Keratinocyte (primary cell): Measurements from ENCODE around the gene PNPLA7. TPM values are rescaled to one million over a fixed set of nuclear protein-coding genes. Genes with fewer than 3 reads are reported as not detected.

Source experiments
- DNase-seq: peaks from one replicate; pipeline ENCODE4 v3.0.0-alpha.2; 2011; ENCODE audit warnings: low read depth, missing footprints, low spot score
- FAIRE-seq: peaks from 2 replicates; lab custom pipeline; 2011; peaks lifted over from hg19 to GRCh38; lab: Jason Lieb, UNC
- H2AFZ ChIP-seq: 2 replicates; pipeline ENCODE4 v1.6.0; 2012; ENCODE audit warnings: low read length, control low read depth, inconsistent platforms; ENCODE audit not compliant: control insufficient read depth
- H3K27ac ChIP-seq: 2 replicates; pipeline ENCODE4 v1.5.1; 2011; ENCODE audit warnings: low read length; ENCODE audit not compliant: control insufficient read depth, insufficient read depth
- H3K27me3 ChIP-seq: 3 replicates; pipeline ENCODE4 v1.6.0; 2011; ENCODE audit warnings: low read length; ENCODE audit not compliant: control insufficient read depth, insufficient read depth; ENCODE audit errors: extremely low read depth
- H3K36me3 ChIP-seq, 2 experiments: 2 replicates in 1 of 2; 3 replicates in 1 of 2; pipeline ENCODE4 v1.5.1; 2011; ENCODE audit warnings: low read length in 2 of 2, mild to moderate bottlenecking in 1 of 2; ENCODE audit not compliant: control insufficient read depth in 2 of 2, insufficient read depth in 2 of 2; ENCODE audit errors: extremely low read depth in 1 of 2
- H3K4me1 ChIP-seq: 3 replicates; pipeline ENCODE4 v1.5.1; 2011; ENCODE audit warnings: low read length; ENCODE audit not compliant: control insufficient read depth, insufficient read depth; ENCODE audit errors: extremely low read depth
- H3K4me2 ChIP-seq: 3 replicates; pipeline ENCODE4 v1.6.0; 2011; ENCODE audit warnings: low read depth, low read length; ENCODE audit not compliant: control insufficient read depth, insufficient read depth; ENCODE audit errors: extremely low read depth
- H3K4me3 ChIP-seq, 3 experiments: fragments of 200-600 bp in 1 of 3; sonication (generic) in 1 of 3; 2 replicates in 2 of 3; 3 replicates in 1 of 3; pipeline ENCODE4 v1.5.1; 2011 to 2016; ENCODE audit warnings: low read length in 3 of 3, mild to moderate bottlenecking in 3 of 3, control low read depth in 2 of 3, inconsistent platforms in 1 of 3, low read depth in 1 of 3, mixed read lengths in 1 of 3, mixed run types in 1 of 3, moderate library complexity in 1 of 3; ENCODE audit not compliant: control insufficient read depth in 2 of 3, insufficient read depth in 2 of 3; ENCODE audit errors: extremely low read depth in 1 of 3
- H3K79me2 ChIP-seq: 2 replicates; pipeline ENCODE4 v1.6.0; 2012; ENCODE audit warnings: low read length; ENCODE audit not compliant: control insufficient read depth, insufficient read depth
- H3K9ac ChIP-seq: 3 replicates; pipeline ENCODE4 v1.6.0; 2011; ENCODE audit warnings: low read length; ENCODE audit not compliant: control insufficient read depth, insufficient read depth; ENCODE audit errors: extremely low read depth
- H3K9me1 ChIP-seq: 3 replicates; pipeline ENCODE4 v1.6.0; 2011; ENCODE audit warnings: low read length; ENCODE audit not compliant: control insufficient read depth, insufficient read depth; ENCODE audit errors: extremely low read depth
- H3K9me3 ChIP-seq: 2 replicates; pipeline ENCODE4 v1.5.1; 2012; ENCODE audit warnings: low read depth, low read length; ENCODE audit not compliant: control insufficient read depth
- H4K20me1 ChIP-seq: 3 replicates; pipeline ENCODE4 v1.6.0; 2011; ENCODE audit warnings: low read length; ENCODE audit not compliant: control insufficient read depth, insufficient read depth; ENCODE audit errors: extremely low read depth
- EZH2 ChIP-seq: IDR thresholded peaks from one replicate; pipeline ENCODE4 v1.6.1; 2012; ENCODE audit warnings: inconsistent platforms, mild to moderate bottlenecking, low read length, moderate library complexity
- dilution Hi-C: fragments of 300-500 bp; cut with MboI; formaldehyde crosslinking; loops from one replicate; pipeline ENCODE4 v1.7.0; 2020; ENCODE audit warnings: low sequenced_read_pairs; ENCODE audit not compliant: extremely low pct_ligation_motif_present
- polyA plus RNA-seq, 5 experiments: library from polyadenylated mRNA; depleted of rRNA in 3 of 5; stranded (reverse) in 3 of 5; stranded (forward) in 1 of 5; unstranded in 1 of 5; fragments of >200 nt; gene quantifications; 1 replicate in 1 of 5; 2 replicates in 3 of 5; 3 replicates in 1 of 5; pipeline versions ENCODE4 v1.2.1 to v1.2.3, GENCODE V29; 2011 to 2012; ENCODE audit warnings: missing spikeins in 2 of 5, low read depth in 1 of 5, low replicate concordance in 1 of 5
- TF ChIP-seq, protein P1 (sequence below), 3 experiments: IDR thresholded peaks in 1 of 3; conservative IDR thresholded peaks in 1 of 3; optimal IDR thresholded peaks in 1 of 3; 2 replicates in 2 of 3; 3 replicates in 1 of 3; pipeline versions ENCODE3 to v1.5.1; 2011; ENCODE audit warnings: low read length in 3 of 3, mild to moderate bottlenecking in 3 of 3, moderate library complexity in 2 of 3, control low read depth in 1 of 3, inconsistent platforms in 1 of 3; ENCODE audit not compliant: insufficient read depth in 2 of 3; ENCODE audit errors: extremely low read depth in 1 of 3

PNPLA7 gene
- polyA plus RNA-seq, 1 donor (not counting 4 experiments of a cell fraction or from before 2014, with no cell fraction given), result 0.34 TPM

DNA sequence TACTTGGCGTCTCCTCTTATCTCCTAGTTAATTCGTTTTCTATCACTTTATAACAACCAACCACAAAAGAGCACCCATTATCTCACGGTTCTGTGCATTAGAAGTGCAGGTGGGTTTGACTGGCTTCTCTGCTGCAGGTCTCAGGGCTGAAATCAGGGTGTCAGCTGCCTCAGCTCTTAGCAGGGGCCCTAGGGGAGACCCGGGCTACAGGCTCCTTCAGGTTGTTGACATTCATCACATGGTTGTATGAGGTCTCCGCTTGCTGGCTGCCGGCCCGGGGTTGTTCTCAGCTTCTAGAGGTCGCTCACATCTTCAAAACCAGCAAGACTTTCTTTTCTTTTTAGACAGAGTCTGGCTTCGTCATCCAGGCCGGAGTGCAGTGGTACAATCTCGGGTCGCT lies 43.0 kb upstream of the PNPLA7 start:
- no peak overlapping the region for H3K9ac ChIP-seq
- peaks cover 5% of the 10 kb centered on the region for H4K20me1 ChIP-seq
- H2AFZ ChIP-seq, result no peak overlapping the region
- peaks cover 13% of the 10 kb centered on the region for H3K4me1 ChIP-seq
- TF ChIP-seq, protein P1, sequence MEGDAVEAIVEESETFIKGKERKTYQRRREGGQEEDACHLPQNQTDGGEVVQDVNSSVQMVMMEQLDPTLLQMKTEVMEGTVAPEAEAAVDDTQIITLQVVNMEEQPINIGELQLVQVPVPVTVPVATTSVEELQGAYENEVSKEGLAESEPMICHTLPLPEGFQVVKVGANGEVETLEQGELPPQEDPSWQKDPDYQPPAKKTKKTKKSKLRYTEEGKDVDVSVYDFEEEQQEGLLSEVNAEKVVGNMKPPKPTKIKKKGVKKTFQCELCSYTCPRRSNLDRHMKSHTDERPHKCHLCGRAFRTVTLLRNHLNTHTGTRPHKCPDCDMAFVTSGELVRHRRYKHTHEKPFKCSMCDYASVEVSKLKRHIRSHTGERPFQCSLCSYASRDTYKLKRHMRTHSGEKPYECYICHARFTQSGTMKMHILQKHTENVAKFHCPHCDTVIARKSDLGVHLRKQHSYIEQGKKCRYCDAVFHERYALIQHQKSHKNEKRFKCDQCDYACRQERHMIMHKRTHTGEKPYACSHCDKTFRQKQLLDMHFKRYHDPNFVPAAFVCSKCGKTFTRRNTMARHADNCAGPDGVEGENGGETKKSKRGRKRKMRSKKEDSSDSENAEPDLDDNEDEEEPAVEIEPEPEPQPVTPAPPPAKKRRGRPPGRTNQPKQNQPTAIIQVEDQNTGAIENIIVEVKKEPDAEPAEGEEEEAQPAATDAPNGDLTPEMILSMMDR (optimal IDR thresholded peaks at IDR 0.05 in 1 of 3, IDR thresholded peaks at IDR 0.05 in 1 of 3, conservative IDR thresholded peaks at IDR 0.05 in 1 of 3; ENCODE audit: extremely low read depth in 1 of 3, insufficient read depth in 2 of 3, low read length in 3 of 3), result no peak
- no peak for TF ChIP-seq EZH2
- H3K4me2 ChIP-seq, result no peak overlapping the region
- no peaks in the 10 kb centered on the region for H3K9me1 ChIP-seq
- DNase-seq, result no peak
- no peak for FAIRE-seq
- H3K27me3 ChIP-seq, result no peaks in the 10 kb centered on the region
- no peak overlapping the region for H3K27ac ChIP-seq
- H3K9me3 ChIP-seq, result no peaks in the 10 kb centered on the region
- peaks cover 1 to 5% of the 10 kb centered on the region in 2 experiments for H3K36me3 ChIP-seq
- dilution Hi-C loops, result no loop called here
- H3K4me3 ChIP-seq, result no peak overlapping the region
- H3K79me2 ChIP-seq, result peaks cover 20% of the 10 kb centered on the region

DNA sequence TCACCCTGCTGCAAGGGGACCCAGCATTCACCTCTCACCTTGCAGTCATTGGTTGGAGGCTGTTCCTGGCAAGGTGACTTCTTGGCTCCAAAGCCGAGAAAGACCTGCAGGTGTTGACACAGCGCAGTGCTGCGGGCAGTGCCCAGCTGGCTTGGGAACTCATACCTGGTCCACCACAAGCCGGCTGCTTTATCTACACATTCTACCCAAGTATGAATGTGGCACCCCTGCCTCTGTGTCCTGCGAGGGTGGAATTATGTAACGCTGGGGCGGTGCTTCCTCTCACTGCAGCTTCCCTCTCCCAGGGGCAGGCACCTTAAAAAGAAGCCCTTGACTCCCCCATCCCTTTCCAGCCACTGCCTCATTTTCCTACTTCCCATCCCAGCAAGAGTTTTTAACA lies 42.6 kb upstream of the PNPLA7 start:
- Histone ChIP-seq H3K9ac (no peak overlapping the region), H3K4me1 (peaks cover 13% of the 10 kb centered on the region), H2AFZ (no peak overlapping the region), H3K79me2 (peaks cover 24% of the 10 kb centered on the region), H3K36me3 (peaks cover 5 to 9% of the 10 kb centered on the region in 2 experiments), H3K27ac (no peak overlapping the region), H3K9me3 (no peaks in the 10 kb centered on the region), H3K4me3 (no peak overlapping the region), H3K27me3 (no peaks in the 10 kb centered on the region), H4K20me1 (peaks cover 5% of the 10 kb centered on the region), H3K4me2 (no peak overlapping the region), H3K9me1 (no peaks in the 10 kb centered on the region)
- dilution Hi-C loops, result no loop called here
- DNase-seq (no peak), FAIRE-seq (no peak)
- TF ChIP-seq, protein P1 (optimal IDR thresholded peaks at IDR 0.05 in 1 of 3, IDR thresholded peaks at IDR 0.05 in 1 of 3, conservative IDR thresholded peaks at IDR 0.05 in 1 of 3; ENCODE audit: extremely low read depth in 1 of 3, insufficient read depth in 2 of 3, low read length in 3 of 3), result no peak
- TF ChIP-seq EZH2, result no peak
